Activated T-helper 17 cell treated with anti-CD3 and anti-CD28 coated beads, Interleukin-2, amount 50 U/mL, for 72 hours (primary cell): ENCODE measurements around the gene LRP5. TPM values are rescaled to one million over a fixed set of nuclear protein-coding genes. Genes with fewer than 3 reads are reported as not detected.
"Not testable (repeated sequence)": the region's sequence is repeated elsewhere in the genome, so short reads cannot be mapped to it uniquely, and the experiment has no call there.

Source experiments
- ATAC-seq: fragments of 150-1000 bp; cut with Tn5 transposase; replicated peaks from 2 replicates; pipeline ENCODE4 v1.10.0; 2021; ENCODE audit warnings: mild to moderate bottlenecking, moderate library complexity
- H3K27ac Mint-ChIP-seq: one replicate; pipeline ENCODE4 v1.8.0; 2022; ENCODE audit warnings: mixed read lengths
- H3K27me3 Mint-ChIP-seq: one replicate; pipeline ENCODE4 v1.8.0; 2022; ENCODE audit warnings: mixed read lengths
- H3K36me3 Mint-ChIP-seq: one replicate; pipeline ENCODE4 v1.8.0; 2022; ENCODE audit warnings: low read depth, mild to moderate bottlenecking, mixed read lengths
- H3K4me1 Mint-ChIP-seq: one replicate; pipeline ENCODE4 v1.8.0; 2022; ENCODE audit warnings: mixed read lengths
- H3K4me3 Mint-ChIP-seq: one replicate; pipeline ENCODE4 v1.8.0; 2022; ENCODE audit warnings: mild to moderate bottlenecking, mixed read lengths
- H3K9me3 Mint-ChIP-seq: one replicate; pipeline ENCODE4 v1.8.0; 2022; ENCODE audit warnings: mixed read lengths
- total RNA-seq, 2 donors: library from RNA; stranded (reverse); gene quantifications; one replicate each; pipeline ENCODE4 v1.2.3, GENCODE V29; 2022

Gene LRP5
- total RNA-seq, 2 donors from 2014 or later: 4.6 to 6.0 TPM

DNA sequence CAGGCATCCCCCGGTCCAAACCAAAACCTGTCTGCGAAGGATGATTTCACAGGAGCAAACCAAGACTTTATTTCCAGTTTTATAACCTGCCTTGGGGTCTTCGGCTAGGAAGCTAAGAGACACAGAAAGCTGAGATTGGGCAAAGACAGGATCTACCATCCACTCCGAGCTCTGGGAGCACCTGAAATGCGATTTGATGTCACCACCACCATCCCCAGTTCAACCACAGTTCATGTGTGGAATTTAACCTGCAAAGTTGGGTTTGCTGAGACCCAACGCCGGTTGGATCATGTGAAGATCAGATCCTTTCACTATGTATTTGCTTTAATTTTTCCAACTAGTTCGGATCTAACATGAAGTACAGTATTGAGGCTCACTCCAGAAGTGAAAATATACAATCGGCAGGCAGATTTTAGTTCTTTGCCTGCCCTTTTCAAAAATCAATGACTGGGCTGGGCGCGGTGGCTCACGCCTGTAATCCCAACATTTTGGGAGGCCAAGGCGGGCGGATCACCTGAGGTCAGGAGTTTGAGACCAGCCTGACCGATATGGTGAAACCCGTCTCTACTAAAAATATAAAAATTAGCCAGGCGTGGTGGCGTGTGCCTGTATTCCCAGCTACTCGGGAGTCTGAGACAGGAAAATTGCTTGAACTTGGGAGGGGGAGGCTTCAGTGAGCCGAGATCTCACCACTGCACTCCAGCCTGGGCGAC, 39.2 kb upstream of the LRP5 start:
- Mint-ChIP-seq H3K36me3 (no peaks in the 10 kb centered on the region), H3K27ac (no peak overlapping the region), H3K27me3 (no peaks in the 10 kb centered on the region), H3K4me3 (peak overlapping the region; percentile 89), H3K4me1 (peaks cover 19% of the 10 kb centered on the region), H3K9me3 (no peaks in the 10 kb centered on the region)
- ATAC-seq: no peak

GRCh38 chr11:68274306-68274705, 38.1 kb upstream of the LRP5 start:
- H3K4me3 Mint-ChIP-seq: no peak overlapping the region
- peaks cover 18% of the 10 kb centered on the region for H3K4me1 Mint-ChIP-seq
- no peaks in the 10 kb centered on the region for H3K36me3 Mint-ChIP-seq
- no peaks in the 10 kb centered on the region for H3K9me3 Mint-ChIP-seq
- no peak for ATAC-seq
- H3K27ac Mint-ChIP-seq: no peak overlapping the region
- no peaks in the 10 kb centered on the region for H3K27me3 Mint-ChIP-seq

- H3K36me3 Mint-ChIP-seq: no peaks in the 10 kb centered on the region
- peaks cover 4% of the 10 kb centered on the region for H3K4me1 Mint-ChIP-seq
- no peak for ATAC-seq
- no peak overlapping the region for H3K4me3 Mint-ChIP-seq
- no peak overlapping the region for H3K27ac Mint-ChIP-seq
- H3K9me3 Mint-ChIP-seq: no peaks in the 10 kb centered on the region
- H3K27me3 Mint-ChIP-seq: no peaks in the 10 kb centered on the region
These were observed 36.5 kb upstream of the LRP5 start for GRCh38 chr11:68275721-68276507.

GRCh38 chr11:68276861-68277260, 35.5 kb upstream of the LRP5 start:
- no peak for ATAC-seq
- peaks cover 2% of the 10 kb centered on the region for H3K4me1 Mint-ChIP-seq
- H3K4me3 Mint-ChIP-seq: no peak overlapping the region
- H3K27me3 Mint-ChIP-seq: no peaks in the 10 kb centered on the region
- no peak overlapping the region for H3K27ac Mint-ChIP-seq
- no peaks in the 10 kb centered on the region for H3K36me3 Mint-ChIP-seq
- H3K9me3 Mint-ChIP-seq: no peaks in the 10 kb centered on the region

DNA sequence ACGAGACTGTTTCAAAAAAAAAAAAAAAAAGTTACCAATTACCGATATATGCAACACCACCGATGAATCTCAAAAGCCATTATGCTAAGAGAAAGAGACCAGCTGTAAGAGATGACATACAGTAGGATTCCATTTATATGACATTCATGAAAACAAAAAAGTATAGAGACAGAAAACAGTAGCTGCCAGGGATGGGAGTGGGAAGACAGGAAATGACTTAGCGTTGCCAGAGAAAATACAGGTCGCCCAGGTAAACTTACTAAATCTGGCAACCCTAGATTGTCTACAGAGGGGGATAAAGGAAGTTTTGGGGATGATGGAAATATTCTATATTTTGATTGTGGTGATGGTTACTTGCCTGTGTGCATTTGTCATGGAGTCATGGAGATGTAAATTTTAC, 32.7 kb upstream of the LRP5 start:
- Mint-ChIP-seq H3K4me1 (peaks cover 23% of the 10 kb centered on the region), H3K9me3 (peaks cover 6% of the 10 kb centered on the region), H3K27ac (no peak overlapping the region), H3K4me3 (no peak overlapping the region), H3K36me3 (no peaks in the 10 kb centered on the region), H3K27me3 (peaks cover 10% of the 10 kb centered on the region)
- no peak for ATAC-seq

DNA sequence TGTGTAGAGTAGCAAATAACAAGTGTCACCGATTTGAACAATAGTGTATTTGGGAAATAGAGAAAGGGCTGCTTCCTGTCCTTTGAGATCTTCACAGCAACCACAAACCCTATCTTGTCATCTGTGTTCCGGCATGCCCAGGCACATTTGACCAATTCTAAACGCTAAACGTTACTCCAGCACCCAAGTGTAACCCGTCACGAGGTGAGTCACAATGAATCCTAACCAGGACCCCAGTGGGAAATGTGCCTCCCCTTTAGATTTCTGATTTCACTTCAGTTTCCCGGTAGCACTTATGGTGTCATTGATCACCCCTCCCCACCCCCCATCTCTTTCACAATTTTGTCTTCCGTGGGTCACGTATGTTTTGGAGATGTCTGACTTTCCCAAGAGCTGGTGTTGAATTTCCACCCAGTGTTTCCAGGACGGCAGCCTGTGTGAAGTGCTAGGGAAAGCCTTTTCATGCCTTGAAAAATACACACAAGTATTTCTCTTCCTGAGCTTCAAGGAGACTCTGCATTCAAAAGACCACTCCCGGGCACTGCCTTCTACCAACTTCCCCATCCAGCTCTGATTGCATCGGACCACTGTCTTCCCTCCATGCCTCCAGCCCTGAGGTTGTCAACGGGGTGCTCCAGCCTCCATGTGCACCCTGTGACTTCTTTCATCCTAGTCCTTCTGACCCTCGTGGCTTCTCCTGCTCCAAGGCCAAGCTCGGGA, 30.1 kb upstream of the LRP5 start:
- peak; percentile 98 for ATAC-seq
- H3K4me1 Mint-ChIP-seq: peaks cover 23% of the 10 kb centered on the region
- H3K4me3 Mint-ChIP-seq: peak overlapping the region; percentile 68
- H3K27ac Mint-ChIP-seq: peak overlapping the region; percentile 68
- peaks cover 8% of the 10 kb centered on the region for H3K9me3 Mint-ChIP-seq
- peaks cover 12% of the 10 kb centered on the region for H3K27me3 Mint-ChIP-seq
- no peaks in the 10 kb centered on the region for H3K36me3 Mint-ChIP-seq

GRCh38 chr11:68282861-68283230, 29.5 kb upstream of the LRP5 start:
- ATAC-seq: no peak
- Mint-ChIP-seq H3K4me3 (peak overlapping the region; percentile 68), H3K4me1 (peaks cover 23% of the 10 kb centered on the region), H3K9me3 (peaks cover 8% of the 10 kb centered on the region), H3K36me3 (no peaks in the 10 kb centered on the region), H3K27me3 (peaks cover 14% of the 10 kb centered on the region), H3K27ac (peak overlapping the region; percentile 68)

- Mint-ChIP-seq H3K4me3 (peak overlapping the region; percentile 18), H3K27me3 (peaks cover 17% of the 10 kb centered on the region), H3K4me1 (peaks cover 23% of the 10 kb centered on the region)
- not testable (repeated sequence) for H3K9me3 Mint-ChIP-seq, ATAC-seq, H3K27ac Mint-ChIP-seq, H3K36me3 Mint-ChIP-seq
These were observed 27.8 kb upstream of the LRP5 start for GRCh38 chr11:68284588-68284987.

DNA sequence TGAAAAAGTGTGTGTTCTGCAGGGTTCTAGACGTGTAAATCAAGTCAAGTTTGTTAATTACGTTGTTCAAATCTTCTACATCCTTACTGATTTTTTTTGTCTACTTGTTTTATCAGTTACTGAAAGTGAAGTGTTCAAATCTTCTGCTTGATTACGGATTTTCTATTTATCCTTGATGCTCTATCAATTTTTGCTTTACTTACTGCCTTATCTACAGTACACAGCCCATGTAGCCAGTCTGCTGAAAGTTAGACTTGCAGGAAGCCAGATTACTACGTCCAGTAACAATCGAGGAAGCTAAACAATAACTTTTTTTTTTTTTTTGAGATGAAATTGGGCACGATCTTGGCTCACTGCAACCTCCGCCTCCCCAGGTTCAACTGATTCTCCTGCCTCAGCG, 25.0 kb upstream of the LRP5 start:
- Mint-ChIP-seq H3K36me3 (no peaks in the 10 kb centered on the region), H3K4me1 (peaks cover 15% of the 10 kb centered on the region), H3K4me3 (no peak overlapping the region), H3K27ac (no peak overlapping the region), H3K9me3 (peaks cover 8% of the 10 kb centered on the region), H3K27me3 (peaks cover 17% of the 10 kb centered on the region)
- no peak for ATAC-seq

DNA sequence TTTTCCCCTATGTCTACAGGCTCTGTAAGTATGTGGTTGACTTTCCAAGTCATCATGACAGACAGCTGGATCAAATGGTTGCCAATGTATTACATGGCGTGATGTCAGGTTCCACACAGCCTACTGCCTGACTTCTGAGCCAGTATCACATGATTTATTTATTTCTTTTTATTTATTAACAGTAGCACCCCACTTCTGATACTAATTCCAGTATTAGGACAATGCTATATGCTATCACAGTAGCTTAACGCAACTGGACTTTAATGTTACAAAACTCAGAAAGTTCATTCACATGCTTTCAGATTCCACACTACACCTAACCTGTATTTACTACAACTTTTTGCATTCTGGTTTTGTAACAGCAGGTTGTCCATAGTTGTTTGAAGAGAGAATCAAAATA, 22.9 kb upstream of the LRP5 start:
- peaks cover 2% of the 10 kb centered on the region for H3K4me1 Mint-ChIP-seq
- H3K27ac Mint-ChIP-seq: no peak overlapping the region
- peaks cover 4% of the 10 kb centered on the region for H3K9me3 Mint-ChIP-seq
- no peak for ATAC-seq
- H3K36me3 Mint-ChIP-seq: no peaks in the 10 kb centered on the region
- H3K27me3 Mint-ChIP-seq: peaks cover 9% of the 10 kb centered on the region
- H3K4me3 Mint-ChIP-seq: no peak overlapping the region

- Mint-ChIP-seq H3K4me1 (no peaks in the 10 kb centered on the region), H3K27ac (no peak overlapping the region), H3K9me3 (no peaks in the 10 kb centered on the region), H3K36me3 (no peaks in the 10 kb centered on the region), H3K4me3 (no peak overlapping the region), H3K27me3 (no peaks in the 10 kb centered on the region)
- ATAC-seq: no peak
These were observed 18.7 kb upstream of the LRP5 start for GRCh38 chr11:68293708-68294107.

- no peaks in the 10 kb centered on the region for H3K9me3 Mint-ChIP-seq
- no peaks in the 10 kb centered on the region for H3K27me3 Mint-ChIP-seq
- H3K36me3 Mint-ChIP-seq: no peaks in the 10 kb centered on the region
- no peak overlapping the region for H3K27ac Mint-ChIP-seq
- ATAC-seq: no peak
- H3K4me1 Mint-ChIP-seq: no peaks in the 10 kb centered on the region
- no peak overlapping the region for H3K4me3 Mint-ChIP-seq
These were observed 17.1 kb upstream of the LRP5 start for GRCh38 chr11:68295271-68295670.

DNA sequence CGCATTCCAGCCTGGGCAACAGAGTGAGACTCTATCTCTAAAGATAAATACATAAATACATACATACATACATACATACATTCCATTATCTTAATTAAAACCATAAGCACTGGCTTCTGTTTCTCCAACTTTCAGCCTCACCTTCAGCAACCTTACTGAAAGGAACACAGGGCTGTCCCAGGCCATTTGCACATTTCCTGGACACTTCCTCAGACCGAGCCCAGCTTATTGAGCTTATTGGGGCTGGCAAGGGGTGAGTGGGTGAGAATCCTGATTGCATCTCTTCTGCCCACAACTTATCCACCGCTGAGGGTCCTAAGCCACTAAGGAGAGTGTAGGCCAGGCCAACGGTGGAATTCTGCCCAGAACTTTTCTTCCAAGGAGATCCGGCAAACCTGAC, 16.5 kb upstream of the LRP5 start:
- no peaks in the 10 kb centered on the region for H3K27me3 Mint-ChIP-seq
- no peaks in the 10 kb centered on the region for H3K4me1 Mint-ChIP-seq
- no peaks in the 10 kb centered on the region for H3K36me3 Mint-ChIP-seq
- H3K4me3 Mint-ChIP-seq: no peak overlapping the region
- no peak overlapping the region for H3K27ac Mint-ChIP-seq
- H3K9me3 Mint-ChIP-seq: no peaks in the 10 kb centered on the region
- no peak for ATAC-seq

- H3K4me3 Mint-ChIP-seq: no peak overlapping the region
- ATAC-seq: no peak
- H3K4me1 Mint-ChIP-seq: no peaks in the 10 kb centered on the region
- no peaks in the 10 kb centered on the region for H3K27me3 Mint-ChIP-seq
- H3K27ac Mint-ChIP-seq: no peak overlapping the region
- no peaks in the 10 kb centered on the region for H3K36me3 Mint-ChIP-seq
- no peaks in the 10 kb centered on the region for H3K9me3 Mint-ChIP-seq
These were observed 15.9 kb upstream of the LRP5 start for GRCh38 chr11:68296344-68297051.
